OCI-LY3 (cell line): Measurements from ENCODE around the gene ZC3H12C.

ENCODE experiments used
- H2AFZ ChIP-seq: fragments of 200-600, 300-600 bp; shearing (Covaris generic); 2 replicates; pipeline ENCODE4 v1.6.0; 2014; ENCODE audit warnings: antibody characterized with exemption, low read depth, low read length
- H3K27ac ChIP-seq: fragments of 200-600, 300-600 bp; sonication (generic); 2 replicates; pipeline ENCODE4 v1.5.1; 2014; ENCODE audit warnings: mild to moderate bottlenecking, low read length, moderate library complexity, mixed read lengths
- H3K27me3 ChIP-seq: fragments of 200-600, 300-600 bp; sonication (generic); 2 replicates; pipeline ENCODE4 v1.6.1; 2014; ENCODE audit warnings: low read depth, low read length, mixed read lengths
- H3K36me3 ChIP-seq: fragments of 200-600, 300-600 bp; sonication (generic); replicated peaks from 2 replicates; pipeline ENCODE3; 2014; ENCODE audit warnings: low read depth, low read length, mixed read lengths
- H3K4me1 ChIP-seq: fragments of 300-600, 200-600 bp; sonication (generic); 2 replicates; pipeline ENCODE4 v1.6.1; 2014; ENCODE audit warnings: low read length, mixed read lengths
- H3K4me2 ChIP-seq: fragments of 200-600, 300-600 bp; sonication (generic); 2 replicates; pipeline ENCODE4 v1.6.1; 2014; ENCODE audit warnings: low read length, mixed read lengths
- H3K4me3 ChIP-seq: fragments of 300-600, 200-600 bp; sonication (generic); 2 replicates; pipeline ENCODE4 v1.5.1; 2014; ENCODE audit warnings: antibody characterized with exemption, mild to moderate bottlenecking, low read length, moderate library complexity
- H3K79me2 ChIP-seq: fragments of 300-600, 200-600 bp; shearing (Covaris generic); 2 replicates; pipeline ENCODE4 v1.6.1; 2014; ENCODE audit warnings: mild to moderate bottlenecking, low read length, mixed read lengths
- H3K9ac ChIP-seq: fragments of 300-600, 200-600 bp; shearing (Covaris generic); 2 replicates; pipeline ENCODE4 v1.6.0; 2014; ENCODE audit warnings: mild to moderate bottlenecking, low read length, moderate library complexity
- H3K9me3 ChIP-seq: fragments of 200-600, 300-600 bp; shearing (Covaris generic); 2 replicates; pipeline ENCODE4 v1.6.1; 2014; ENCODE audit warnings: low read length, mixed read lengths; ENCODE audit not compliant: insufficient read depth
- H4K20me1 ChIP-seq: fragments of 200-600, 300-600 bp; sonication (generic); 2 replicates; pipeline ENCODE4 v1.6.1; 2016; ENCODE audit warnings: low read length, mixed read lengths; ENCODE audit not compliant: insufficient read depth
- EZH2phosphoT487 ChIP-seq: fragments of 200-600 bp; shearing (Covaris generic); IDR thresholded peaks from 2 replicates; pipeline ENCODE4 v1.6.1; 2018; ENCODE audit warnings: antibody characterized with exemption, mixed run types, low read depth
- TF ChIP-seq, protein P1 (sequence below): fragments of 200-600, 300-600 bp; sonication (generic); IDR thresholded peaks from 2 replicates; pipeline ENCODE4 v1.5.1; 2014; ENCODE audit warnings: antibody characterized with exemption, low read length, low read depth

The ZC3H12C gene

DNA sequence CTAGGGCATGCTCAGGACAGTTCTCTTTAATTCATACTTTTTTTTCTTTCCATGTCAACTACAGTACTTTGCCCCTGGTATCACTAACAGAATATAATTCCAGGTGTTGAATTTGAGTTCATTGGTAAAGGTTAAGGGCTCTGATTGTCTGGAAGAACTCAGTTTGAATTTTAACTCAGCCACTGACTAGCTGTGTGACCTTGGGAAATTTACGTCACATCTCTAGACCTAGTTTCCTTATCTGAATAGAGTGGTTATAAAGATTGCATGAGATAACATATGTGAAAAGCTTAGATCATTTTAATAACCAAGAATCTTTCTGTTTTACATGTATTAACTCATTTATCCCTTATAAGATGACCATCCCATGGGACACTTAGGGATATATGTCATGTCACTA is 15.8 kb upstream of the ZC3H12C start:
- Histone ChIP-seq H2AFZ (no peak overlapping the region), H3K4me2 (peak overlapping the region; percentile 25), H4K20me1 (no peaks in the 10 kb centered on the region), H3K36me3 (peaks cover 4% of the 10 kb centered on the region), H3K9ac (no peak overlapping the region), H3K4me3 (no peak overlapping the region), H3K27ac (no peak overlapping the region), H3K27me3 (no peaks in the 10 kb centered on the region), H3K79me2 (no peaks in the 10 kb centered on the region), H3K9me3 (peaks cover 3% of the 10 kb centered on the region; the same call in 1 of the 2 replicates), H3K4me1 (peaks cover 12% of the 10 kb centered on the region)
- TF ChIP-seq EZH2phosphoT487: no peak
- TF ChIP-seq, protein P1, sequence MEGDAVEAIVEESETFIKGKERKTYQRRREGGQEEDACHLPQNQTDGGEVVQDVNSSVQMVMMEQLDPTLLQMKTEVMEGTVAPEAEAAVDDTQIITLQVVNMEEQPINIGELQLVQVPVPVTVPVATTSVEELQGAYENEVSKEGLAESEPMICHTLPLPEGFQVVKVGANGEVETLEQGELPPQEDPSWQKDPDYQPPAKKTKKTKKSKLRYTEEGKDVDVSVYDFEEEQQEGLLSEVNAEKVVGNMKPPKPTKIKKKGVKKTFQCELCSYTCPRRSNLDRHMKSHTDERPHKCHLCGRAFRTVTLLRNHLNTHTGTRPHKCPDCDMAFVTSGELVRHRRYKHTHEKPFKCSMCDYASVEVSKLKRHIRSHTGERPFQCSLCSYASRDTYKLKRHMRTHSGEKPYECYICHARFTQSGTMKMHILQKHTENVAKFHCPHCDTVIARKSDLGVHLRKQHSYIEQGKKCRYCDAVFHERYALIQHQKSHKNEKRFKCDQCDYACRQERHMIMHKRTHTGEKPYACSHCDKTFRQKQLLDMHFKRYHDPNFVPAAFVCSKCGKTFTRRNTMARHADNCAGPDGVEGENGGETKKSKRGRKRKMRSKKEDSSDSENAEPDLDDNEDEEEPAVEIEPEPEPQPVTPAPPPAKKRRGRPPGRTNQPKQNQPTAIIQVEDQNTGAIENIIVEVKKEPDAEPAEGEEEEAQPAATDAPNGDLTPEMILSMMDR: no peak

DNA sequence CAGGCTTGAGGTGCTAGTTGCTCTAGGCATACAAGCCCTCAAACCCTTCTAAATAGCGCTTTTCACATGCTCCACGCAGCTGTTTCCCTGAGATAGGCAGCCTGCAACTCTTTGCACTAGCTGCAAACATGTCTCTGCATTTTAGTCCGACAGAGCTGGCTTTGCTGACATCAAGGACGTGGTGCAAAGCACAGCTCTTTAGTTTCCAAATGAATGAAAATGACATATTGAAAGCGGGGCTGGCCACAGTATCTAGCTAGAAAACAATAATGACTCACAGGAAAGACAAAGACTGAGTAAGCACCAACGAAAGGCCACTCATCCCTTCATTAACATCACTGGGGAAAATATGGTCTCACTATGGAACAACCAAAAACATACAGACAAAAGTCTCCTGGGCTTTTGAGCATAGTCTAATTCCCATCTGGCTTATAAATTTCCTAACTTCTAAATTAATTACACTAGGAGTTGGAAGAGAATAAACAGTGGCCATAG is 15.3 kb upstream of the ZC3H12C start:
- no peaks in the 10 kb centered on the region for H4K20me1 ChIP-seq
- H3K36me3 ChIP-seq: peaks cover 4% of the 10 kb centered on the region
- H3K9me3 ChIP-seq: peaks cover 3% of the 10 kb centered on the region; the same call in 1 of the 2 replicates
- H3K4me3 ChIP-seq: no peak overlapping the region
- TF ChIP-seq EZH2phosphoT487: no peak
- TF ChIP-seq, protein P1: no peak
- peak overlapping the region; percentile 25 for H3K4me2 ChIP-seq
- no peak overlapping the region for H3K9ac ChIP-seq
- H3K79me2 ChIP-seq: no peaks in the 10 kb centered on the region
- H3K27me3 ChIP-seq: no peaks in the 10 kb centered on the region
- H2AFZ ChIP-seq: 0 out of 2 replicates have a peak overlapping the region, but pooled peaks have one; percentile 31
- no peak overlapping the region for H3K27ac ChIP-seq
- peaks cover 12% of the 10 kb centered on the region for H3K4me1 ChIP-seq

DNA sequence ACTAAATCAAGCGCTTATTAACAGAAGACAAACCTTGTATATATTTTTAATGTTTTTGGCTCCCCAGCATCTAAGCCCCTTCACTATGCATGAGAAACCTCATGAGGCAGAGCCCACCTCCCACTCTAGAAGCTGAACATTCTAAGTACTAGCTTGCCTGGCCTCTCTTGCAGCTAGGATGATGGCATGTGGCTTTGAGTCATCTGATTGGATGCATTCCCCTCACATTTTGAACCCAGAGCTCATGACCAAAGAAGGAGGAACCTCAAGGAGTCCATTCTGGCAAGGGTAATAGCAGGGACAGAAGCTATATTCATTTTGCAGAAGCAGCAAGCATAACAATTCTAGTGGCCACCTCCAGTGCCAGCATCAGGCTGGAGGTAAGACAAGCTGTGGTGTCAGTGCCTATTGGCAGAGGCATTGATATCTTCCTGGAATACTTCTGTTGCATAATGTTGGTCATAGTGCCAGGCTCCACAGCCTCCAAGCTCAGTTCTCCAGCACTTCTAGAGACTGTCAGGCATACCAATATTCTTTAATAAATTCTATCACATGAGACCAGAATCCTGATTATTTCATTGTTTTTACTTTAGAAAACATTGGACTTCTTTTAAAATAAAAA is 14.2 kb upstream of the ZC3H12C start:
- Histone ChIP-seq H2AFZ (no peak overlapping the region), H3K4me3 (no peak overlapping the region), H4K20me1 (no peaks in the 10 kb centered on the region), H3K36me3 (peaks cover 4% of the 10 kb centered on the region), H3K27ac (no peak overlapping the region), H3K27me3 (no peaks in the 10 kb centered on the region), H3K9me3 (peaks cover 3% of the 10 kb centered on the region; the same call in 1 of the 2 replicates), H3K9ac (no peak overlapping the region), H3K4me1 (peaks cover 12% of the 10 kb centered on the region), H3K4me2 (no peak overlapping the region), H3K79me2 (no peaks in the 10 kb centered on the region)
- TF ChIP-seq EZH2phosphoT487: no peak
- TF ChIP-seq, protein P1: no peak

DNA sequence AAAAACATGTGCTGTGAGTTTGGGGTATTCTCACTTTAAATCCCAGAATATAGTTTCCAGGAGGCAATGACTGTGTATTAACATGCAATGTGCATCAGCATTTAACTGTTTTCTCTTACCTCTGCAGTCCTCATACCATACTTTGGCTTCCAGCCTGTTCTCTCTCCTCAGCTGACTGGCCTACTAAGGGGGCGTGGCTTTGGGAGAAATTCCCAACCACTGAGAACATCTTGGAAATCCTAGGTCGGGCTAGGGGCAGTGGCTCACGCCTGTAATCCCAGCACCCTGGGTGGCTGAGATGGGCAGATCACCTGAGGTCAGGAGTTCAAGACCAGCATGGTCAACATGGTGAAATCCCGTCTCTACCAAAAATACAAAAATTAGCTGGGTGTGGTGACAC is 13.5 kb upstream of the ZC3H12C start:
- no peaks in the 10 kb centered on the region for H3K79me2 ChIP-seq
- H3K9me3 ChIP-seq: peaks cover 3% of the 10 kb centered on the region; the same call in 1 of the 2 replicates
- peaks cover 4% of the 10 kb centered on the region for H3K36me3 ChIP-seq
- H2AFZ ChIP-seq: no peak overlapping the region
- H3K4me3 ChIP-seq: no peak overlapping the region
- no peak overlapping the region for H3K9ac ChIP-seq
- H3K4me2 ChIP-seq: no peak overlapping the region
- H3K4me1 ChIP-seq: peaks cover 12% of the 10 kb centered on the region
- H3K27ac ChIP-seq: no peak overlapping the region
- no peaks in the 10 kb centered on the region for H4K20me1 ChIP-seq
- TF ChIP-seq EZH2phosphoT487: no peak
- TF ChIP-seq, protein P1: no peak
- H3K27me3 ChIP-seq: no peaks in the 10 kb centered on the region
